LNCAP (cell line): ENCODE measurements around the gene PTPRN2.

Experiments
- CTCF ChIP-seq: fragments of 450-650 bp; IDR thresholded peaks from 2 replicates; pipeline ENCODE4 v1.5.1; 2017; ENCODE audit warnings: mild to moderate bottlenecking

PTPRN2 gene

DNA sequence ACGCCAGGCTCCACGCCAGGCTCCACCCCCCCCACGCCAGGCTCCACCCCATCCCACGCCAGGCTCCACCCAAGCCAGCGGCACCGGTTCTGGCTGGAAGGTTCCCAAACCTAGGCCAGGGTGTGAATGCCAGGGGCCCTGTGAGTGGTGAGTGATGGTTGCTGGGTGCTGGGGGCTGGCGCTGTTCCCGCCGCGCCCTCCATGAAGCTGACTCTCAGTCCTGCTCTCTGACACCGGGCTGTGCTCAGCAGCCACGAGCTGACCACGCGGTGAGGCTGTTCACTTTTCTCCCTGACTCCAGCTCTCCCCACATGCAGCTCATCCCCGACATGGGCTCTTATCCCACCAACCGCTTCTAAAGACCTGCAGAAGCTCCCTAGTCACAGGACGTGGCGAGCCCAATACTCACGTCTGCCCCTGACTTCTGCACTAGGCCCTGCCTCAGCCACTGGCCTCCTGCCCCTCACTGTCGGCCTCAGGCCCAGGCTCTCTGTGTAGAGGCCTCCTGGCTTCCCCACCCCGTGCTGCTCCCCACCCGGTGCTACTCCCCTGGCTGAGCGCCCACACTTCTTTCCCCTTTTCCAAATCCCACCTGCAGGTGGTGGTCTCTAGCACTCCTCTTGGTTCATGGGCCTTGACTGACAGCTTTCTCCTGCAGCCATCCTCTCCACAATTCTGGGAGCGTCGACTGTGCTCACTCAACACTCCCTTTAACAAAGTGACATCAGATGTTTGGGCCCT, 603.0 kb downstream of the PTPRN2 start:
- no peak for TF ChIP-seq CTCF

DNA sequence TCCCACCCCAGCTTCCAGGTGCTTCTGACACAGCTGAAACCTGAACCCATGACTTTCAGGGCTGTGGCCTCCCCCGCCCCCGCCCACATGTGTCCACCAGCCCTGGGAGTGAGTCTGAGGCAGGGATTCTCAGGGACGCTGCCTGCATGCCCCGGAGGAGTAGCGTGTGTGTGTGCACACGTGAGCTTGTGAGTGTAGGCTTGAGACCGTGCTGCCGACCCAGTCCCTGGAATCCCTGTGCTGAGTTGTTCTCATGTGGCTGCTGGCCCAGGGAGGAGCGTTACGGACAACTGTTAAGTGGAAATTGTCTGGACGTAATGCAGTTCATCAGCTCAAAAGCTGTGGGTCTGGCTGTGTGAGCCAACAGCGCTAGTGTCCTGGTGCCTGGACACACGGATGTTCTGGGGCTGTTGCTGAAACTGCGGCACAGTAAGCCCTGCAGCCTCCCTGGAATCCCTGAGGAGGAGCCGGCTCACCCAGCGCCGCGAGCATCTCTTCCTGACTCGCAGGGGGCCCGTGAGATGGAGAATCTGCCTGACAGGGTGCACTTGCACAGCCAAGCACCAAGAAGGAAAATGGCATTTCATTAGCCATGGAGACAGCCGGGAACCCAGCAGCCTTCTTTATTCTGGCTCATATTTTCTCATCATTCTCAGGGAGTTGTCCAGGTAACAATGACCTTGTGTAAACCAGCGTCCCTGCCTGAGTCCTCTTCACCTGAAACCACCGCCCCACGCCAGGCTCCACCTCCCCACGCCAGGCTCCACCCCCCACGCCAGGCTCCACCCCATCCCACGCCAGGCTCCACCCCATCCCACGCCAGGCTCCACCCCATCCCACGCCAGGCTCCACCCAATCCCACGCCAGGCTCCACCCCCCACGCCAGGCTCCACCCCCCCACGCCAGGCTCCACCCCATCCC, 603.9 kb downstream of the PTPRN2 start:
- no peak for TF ChIP-seq CTCF

- no peak for TF ChIP-seq CTCF
Observed at GRCh38 chr7:157981778-157982177, 605.8 kb downstream of the PTPRN2 start.

- TF ChIP-seq CTCF: no peak
Observed at GRCh38 chr7:157980774-157981173, 606.8 kb downstream of the PTPRN2 start.

DNA sequence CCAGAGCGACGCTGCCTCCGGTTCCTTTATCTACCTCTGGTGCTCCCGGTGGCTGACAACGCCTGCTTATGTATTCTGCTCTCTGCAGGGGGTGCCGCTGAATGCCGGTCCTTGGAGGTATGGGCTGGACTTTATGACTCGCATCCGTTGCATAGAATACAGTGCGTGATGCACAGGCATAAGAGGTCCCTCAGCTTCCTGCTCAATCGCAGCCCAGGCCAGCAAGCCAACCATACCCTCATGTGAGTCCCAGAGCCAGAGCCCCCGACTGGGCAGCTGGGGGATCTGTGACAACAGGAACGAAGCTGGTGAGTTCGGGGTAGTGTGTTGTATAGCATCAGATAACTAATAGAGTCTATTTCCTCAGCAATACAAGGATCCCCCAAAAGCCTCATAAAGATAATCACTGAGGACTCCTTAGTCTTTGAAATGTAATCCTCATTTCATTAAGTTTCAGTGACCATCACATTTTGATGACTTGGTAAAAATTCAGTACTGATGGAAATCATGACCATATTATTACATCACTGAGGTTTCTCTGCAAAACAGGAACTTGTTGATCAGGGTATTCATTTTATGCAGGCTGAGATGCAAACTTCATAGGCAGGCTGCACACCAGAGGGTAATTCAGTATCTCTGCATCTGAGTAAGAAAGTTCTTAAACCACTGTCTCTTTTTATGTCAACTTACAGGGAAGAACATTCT, 607.8 kb downstream of the PTPRN2 start:
- no peak for TF ChIP-seq CTCF

DNA sequence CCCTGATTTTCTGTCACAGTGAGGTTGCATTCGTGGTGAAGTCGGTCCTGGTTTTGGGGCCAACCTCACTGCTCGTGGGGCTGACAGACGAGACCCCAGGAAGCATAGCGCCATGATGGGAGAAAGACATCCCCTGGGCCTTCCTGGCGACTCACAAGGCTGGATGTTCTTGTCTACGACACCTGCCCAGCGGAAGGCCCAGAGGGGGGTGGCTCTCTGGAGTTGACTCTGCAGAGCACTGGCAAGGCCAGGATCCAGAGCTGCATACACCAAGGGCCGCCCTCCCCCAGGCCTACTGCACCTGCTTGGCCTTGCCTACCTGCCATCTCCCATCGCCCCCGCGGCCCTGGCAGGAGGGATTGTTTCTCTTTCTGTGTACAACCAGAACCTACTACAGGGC, 608.9 kb downstream of the PTPRN2 start:
- TF ChIP-seq CTCF: no peak

GRCh38 chr7:157977717-157978496, 609.7 kb downstream of the PTPRN2 start:
- no peak for TF ChIP-seq CTCF
